Activated CD8-positive, alpha-beta memory T cell treated with anti-CD3 and anti-CD28 coated beads, Interleukin-2, amount 50 U/mL, for 4 hours (primary cell): ENCODE measurements around the gene MYO9B.

ENCODE experiments used
- DNase-seq: peaks from one replicate; pipeline ENCODE4 v3.0.0-alpha.2; 2020

MYO9B gene

GRCh38 chr19:17244618-17245534 lies 169.3 kb downstream of the MYO9B start:
- no peak for DNase-seq

DNA sequence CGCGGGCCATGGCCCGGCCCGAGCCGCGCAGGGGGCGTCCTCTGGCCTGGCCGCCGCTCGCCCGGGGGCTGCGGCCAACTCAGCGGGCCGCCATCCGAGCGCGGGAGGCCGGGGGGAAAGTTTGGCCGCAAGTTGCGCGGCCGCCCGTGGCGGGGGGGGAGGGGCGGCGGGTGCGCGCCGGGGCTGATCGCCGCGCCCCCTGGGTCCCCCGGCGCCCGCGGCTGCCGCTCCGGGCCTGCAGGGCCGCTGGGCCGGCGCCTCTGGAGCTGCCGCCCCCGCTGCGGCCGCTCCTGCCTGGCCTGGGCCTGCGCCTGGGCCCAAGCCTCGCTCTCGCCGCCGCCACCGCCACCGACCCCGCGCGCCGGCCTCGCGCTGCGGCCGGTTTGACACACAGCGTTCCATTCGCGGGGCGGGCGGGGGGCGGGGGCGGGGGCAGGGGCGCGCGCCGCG lies 170.0 kb downstream of the MYO9B start, which contains the start of gene NR2F6:
Gene NR2F6, minus strand, starts transcription at position 385 of the 450 bp plus-strand sequence. CDS start 699 bp downstream, outside the sequence.
- no peak for DNase-seq

- no peak for DNase-seq
These were observed 171.3 kb downstream of the MYO9B start for GRCh38 chr19:17246681-17247425.

DNA sequence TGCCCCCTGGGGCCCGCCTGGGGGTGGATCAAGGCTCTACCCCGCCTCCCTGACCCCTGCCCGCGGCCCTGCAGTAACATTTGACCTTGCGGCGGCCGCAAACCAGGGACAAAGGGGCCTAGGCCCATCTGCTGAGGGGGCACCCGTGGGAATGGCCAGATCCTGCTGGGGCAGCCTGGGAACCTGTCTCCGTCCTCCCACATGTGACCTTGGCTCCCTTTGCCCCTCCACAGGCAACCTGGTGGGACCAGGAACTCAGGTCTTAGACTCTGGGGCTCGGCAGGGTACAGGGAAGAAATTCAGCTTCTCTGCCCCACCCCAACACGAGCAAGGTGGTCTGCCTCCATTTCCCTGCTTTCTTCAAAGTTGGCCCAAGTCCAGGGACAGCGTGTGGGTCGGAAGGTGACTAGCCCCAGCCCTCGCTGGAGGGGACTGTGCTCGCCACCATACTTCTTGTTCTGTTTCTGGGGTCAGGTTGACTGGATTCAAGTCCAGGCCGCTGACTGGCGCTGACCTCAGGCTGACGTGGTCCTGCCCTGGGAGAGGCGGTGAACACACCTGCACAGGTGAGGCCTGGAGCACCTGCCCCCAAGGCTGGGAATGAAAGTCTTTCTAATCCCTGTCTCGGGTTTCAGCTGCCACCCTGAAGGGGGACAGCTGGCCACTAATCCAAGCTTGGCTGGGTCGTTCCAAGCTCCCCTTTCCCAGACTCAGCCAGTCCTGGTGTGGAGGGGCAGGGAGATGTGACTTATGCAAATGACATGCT lies 172.6 kb downstream of the MYO9B start:
- no peak for DNase-seq

DNA sequence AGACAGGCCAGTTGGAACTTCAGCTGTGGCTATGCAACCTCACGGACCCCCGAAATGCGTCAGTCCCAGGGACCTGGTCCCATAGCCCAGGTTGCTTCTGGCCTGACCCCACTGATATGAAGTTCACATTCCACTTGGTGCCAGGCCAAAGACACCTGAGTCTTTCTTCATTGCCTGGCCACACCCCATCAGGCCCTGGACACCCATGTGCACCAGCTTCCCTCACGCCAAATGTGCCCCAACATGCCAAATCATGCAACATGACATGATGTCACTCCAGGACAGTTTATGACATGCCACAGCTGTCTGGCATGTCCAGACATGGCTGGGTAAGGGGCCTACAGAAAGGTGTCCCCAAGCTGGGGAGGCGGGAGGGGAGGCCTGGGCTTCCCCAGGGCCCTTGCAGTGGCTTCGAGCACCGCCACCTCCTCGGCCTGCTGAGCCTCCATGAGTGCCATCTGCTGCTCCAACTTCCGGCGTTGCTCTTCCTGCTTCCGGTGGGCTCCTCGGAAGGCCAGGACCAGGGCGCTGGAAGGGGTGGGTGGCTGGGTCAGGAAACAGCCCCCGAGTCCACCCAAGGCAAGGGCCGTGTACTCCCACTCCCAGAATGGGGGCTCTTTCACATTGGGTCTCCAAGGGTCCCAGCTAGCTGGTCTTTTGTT lies 174.4 kb downstream of the MYO9B start:
- DNase-seq = no peak

DNA sequence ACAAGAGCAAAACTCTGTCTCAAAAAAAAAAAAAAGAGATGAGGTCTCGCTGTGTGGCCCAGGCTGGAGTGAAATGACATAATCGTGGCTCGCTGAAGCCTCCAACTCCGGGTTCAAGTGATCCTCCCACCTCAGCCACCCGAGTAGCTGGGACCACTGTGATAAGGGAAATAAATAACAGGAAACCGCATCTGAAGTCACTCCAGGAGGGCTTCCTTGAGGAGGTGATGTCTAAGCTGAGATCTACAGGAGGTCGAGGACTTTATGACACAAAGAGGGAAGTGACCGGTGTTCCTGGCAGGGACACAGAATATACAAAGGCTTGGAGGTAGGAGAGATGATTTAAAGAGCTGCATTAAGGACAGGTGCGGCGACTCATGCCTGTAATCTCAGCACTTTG lies 179.1 kb downstream of the MYO9B start:
- DNase-seq = no peak

DNA sequence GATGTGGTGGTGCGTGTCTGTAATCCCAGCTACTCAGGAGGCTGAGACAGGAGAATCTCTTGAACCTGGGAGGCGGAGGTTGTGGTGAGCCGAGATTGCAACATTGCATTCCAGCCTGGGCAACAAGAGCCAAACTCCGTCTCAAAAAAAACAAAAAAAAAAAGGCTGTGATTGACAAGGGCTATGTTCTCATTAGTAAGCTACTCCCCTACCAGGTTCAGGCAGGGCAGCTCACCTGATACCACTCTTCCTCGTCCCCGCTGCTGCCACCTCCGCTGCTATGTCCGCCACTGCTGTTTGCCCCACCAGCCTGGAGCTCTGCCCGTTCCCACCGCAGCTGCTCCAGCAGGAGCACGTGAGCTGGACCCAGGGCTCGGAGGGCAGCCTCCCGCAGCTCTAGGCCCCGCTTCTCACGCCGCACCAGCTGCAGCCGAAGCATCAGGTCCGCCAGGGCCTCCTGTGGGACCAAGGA lies 179.6 kb downstream of the MYO9B start:
- DNase-seq = no peak

GRCh38 chr19:17256130-17256529 lies 180.6 kb downstream of the MYO9B start:
- DNase-seq = no peak

DNA sequence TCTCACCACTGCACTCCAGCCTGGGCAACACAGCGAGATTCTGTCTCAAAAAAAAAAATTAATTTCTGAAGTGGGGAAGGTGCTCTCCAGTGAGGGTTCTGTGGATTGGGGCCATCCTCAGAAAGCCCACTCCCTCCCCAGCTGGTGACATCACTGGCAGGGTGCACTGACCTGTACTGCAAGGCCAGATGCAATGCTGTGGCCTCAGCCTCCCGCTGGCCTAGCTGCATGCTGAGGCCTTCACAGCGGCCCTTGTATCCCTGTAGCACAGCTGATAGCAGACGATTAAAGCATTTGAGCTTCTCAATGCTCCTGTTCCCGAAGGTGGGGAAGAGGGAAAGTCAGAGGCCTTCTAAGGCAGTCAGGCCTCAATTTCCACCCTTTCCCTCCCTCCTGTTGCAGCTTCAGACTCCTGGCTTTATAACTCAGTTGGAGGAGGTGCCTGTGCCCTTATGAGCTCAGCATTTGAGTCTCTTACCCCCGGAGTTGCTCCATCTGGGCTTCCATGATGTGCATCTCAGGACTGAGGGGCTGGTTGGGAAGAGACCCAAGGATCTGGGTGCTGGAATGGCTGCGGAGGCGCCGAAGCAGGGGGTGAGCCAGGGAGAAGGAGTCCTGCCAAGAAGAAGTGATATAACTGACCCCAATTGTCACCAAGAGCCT lies 183.7 kb downstream of the MYO9B start:
- DNase-seq = no peak

DNA sequence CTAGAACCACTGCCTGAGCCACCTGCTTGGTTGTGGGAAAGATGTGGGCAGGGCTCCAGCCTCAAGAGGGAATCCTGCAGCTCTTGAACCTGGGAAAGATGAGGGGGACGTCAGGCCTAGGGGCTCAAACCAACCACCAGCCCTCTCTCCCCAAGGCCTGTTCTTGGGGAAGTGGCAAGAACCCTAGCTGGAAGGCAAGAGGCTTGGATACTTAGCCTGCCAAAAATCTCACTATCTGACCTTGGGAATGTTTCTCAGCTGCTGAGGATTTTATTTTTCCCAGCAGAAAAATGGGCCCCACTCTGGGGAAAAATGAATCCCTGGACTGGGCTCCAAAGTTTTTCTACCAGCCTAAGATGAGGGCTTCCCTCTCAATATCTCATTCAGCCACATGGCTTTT lies 184.4 kb downstream of the MYO9B start:
- DNase-seq = no peak

DNA sequence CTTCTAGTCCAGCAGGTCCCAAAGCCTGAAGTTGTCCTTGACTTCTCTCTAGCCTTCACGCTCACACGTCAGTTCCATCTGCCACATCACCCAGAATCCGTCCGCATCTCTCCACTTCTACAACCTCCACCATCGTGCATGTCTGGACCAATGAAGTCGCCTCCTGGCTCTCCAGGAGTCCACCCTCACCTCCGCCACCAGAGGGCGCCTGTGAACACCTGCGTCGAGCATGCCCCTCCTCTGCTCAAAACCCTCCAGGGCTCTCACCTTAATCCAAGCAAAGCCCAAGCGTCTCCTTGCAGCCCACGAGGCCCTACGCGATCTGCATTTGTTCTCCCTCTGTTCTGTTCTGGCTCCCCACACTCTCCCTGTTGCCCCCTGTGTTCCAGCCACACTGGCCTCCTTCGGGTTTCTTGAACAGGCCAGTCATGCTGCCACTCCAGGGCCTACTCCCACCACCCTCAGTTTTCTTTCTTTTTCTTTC lies 185.3 kb downstream of the MYO9B start:
- DNase-seq = peak; percentile 89

DNA sequence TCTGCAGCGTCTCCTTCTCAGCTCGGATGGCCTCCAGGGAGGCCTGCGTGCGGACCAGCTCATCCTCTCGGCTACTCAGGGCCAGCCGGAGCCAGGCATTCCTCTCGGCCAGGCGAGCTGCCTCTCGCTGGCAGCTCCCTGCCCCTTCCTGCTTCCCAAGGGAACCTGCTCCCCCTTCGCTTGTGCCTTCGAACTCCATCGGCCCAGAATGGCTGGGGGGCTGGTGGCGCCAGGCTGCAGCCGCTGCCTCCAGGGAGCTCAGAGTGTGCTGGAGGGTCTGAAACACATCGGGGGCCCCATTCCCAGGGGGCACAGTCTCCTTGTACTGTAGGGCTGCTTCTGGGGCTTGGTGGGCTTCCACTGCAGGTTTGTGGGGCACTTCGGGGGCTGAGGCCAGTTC lies 187.0 kb downstream of the MYO9B start:
- no peak for DNase-seq
